Measurements from ENCODE around the gene RAB37.

GRCh38 chr17:74690409-74690825 is 46.6 kb upstream of the RAB37 start:
- TF ChIP-seq CTCF (IDR thresholded peaks at IDR 0.05; ENCODE audit: low read length) (no peak), EZH2 (IDR thresholded peaks at IDR 0.05; ENCODE audit: borderline replicate concordance, low read length) (no peak)
